GM10266 (cell line): ENCODE data around the gene CD84.

Experiments used
- DNase-seq: peaks from one replicate; pipeline ENCODE4 v3.0.0; 2012; ENCODE audit errors: extremely low spot score
- TF ChIP-seq, protein P1 (sequence below): IDR thresholded peaks from 2 replicates; pipeline ENCODE4 v1.5.1; 2012; ENCODE audit warnings: mild to moderate bottlenecking, low read depth; ENCODE audit not compliant: control insufficient read depth, insufficient read depth; ENCODE audit errors: missing control alignments

CD84 gene

DNA sequence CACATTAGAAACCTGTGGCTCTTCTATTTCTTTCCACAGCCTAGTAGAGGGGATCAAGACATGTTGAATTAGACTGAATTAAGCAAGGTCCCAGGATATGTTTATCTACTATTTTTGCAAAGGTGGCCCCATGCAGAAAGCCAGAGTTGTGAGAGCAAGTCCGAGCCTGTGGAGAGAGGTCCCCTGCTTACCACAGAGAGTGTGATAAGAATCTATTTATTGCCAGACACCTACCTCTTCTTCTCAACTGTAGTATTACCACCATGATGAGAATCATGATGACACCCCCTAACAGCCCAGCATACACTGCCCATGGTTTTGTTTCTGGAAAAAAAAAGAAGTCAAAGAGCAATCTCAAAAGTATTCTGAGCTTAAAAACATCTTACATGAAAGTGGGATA, 44.6 kb upstream of the CD84 start:
- TF ChIP-seq, protein P1, sequence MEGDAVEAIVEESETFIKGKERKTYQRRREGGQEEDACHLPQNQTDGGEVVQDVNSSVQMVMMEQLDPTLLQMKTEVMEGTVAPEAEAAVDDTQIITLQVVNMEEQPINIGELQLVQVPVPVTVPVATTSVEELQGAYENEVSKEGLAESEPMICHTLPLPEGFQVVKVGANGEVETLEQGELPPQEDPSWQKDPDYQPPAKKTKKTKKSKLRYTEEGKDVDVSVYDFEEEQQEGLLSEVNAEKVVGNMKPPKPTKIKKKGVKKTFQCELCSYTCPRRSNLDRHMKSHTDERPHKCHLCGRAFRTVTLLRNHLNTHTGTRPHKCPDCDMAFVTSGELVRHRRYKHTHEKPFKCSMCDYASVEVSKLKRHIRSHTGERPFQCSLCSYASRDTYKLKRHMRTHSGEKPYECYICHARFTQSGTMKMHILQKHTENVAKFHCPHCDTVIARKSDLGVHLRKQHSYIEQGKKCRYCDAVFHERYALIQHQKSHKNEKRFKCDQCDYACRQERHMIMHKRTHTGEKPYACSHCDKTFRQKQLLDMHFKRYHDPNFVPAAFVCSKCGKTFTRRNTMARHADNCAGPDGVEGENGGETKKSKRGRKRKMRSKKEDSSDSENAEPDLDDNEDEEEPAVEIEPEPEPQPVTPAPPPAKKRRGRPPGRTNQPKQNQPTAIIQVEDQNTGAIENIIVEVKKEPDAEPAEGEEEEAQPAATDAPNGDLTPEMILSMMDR: no peak
- DNase-seq: peak; percentile 42

DNA sequence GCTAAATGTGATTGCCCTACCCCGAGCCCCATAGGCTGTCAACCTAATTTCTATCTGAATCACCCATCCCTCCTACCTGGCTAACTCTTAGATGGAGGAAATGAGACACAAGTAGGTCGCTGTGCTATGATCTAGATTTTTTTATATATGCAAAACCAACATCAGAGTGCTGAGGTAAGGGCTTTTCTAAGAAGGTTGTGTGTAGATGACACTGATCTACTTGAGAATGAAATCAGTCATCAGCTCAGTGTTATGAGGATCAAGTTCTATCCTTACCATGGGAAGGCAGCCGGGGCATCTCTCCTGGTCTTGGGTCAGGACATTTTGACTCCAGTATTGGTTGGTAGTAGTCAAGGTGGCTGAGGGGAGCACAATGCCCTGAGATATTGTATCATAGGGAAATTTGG, 43.9 kb upstream of the CD84 start:
- DNase-seq: no peak
- TF ChIP-seq, protein P1: no peak

DNA sequence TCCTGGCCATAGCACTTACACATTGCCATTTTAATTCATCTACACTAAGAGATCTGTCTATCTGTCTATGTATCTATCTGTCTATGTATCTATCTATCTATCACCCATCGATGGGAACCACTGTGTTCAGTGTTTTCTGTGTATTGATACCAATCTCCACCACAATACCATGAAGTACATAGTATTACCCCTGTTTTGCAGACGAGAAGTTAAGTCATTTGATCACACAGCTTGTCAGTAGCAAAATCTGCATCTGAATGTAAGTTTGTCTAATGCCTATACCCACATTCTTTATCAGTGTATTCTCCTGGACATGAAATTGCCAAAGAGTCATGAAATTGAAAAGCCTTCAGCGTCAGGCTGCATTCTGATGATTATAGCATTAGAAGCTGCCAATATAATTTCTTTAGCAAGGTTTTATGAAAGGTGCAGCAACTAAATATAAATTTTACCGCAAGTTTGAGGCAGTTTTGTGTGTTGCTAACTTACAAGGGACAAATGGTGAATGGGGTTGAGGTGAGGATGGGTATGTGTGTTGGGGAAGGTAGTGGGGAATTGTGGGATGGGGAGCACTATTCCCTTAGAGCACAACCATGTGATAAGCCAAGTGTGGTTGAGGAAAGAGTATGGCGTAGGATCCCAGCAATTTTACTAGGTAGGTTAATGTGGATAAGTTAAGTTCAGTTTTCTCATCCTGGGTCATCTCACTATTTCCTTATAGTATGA, 43.4 kb upstream of the CD84 start:
- TF ChIP-seq, protein P1: no peak
- no peak for DNase-seq

DNA sequence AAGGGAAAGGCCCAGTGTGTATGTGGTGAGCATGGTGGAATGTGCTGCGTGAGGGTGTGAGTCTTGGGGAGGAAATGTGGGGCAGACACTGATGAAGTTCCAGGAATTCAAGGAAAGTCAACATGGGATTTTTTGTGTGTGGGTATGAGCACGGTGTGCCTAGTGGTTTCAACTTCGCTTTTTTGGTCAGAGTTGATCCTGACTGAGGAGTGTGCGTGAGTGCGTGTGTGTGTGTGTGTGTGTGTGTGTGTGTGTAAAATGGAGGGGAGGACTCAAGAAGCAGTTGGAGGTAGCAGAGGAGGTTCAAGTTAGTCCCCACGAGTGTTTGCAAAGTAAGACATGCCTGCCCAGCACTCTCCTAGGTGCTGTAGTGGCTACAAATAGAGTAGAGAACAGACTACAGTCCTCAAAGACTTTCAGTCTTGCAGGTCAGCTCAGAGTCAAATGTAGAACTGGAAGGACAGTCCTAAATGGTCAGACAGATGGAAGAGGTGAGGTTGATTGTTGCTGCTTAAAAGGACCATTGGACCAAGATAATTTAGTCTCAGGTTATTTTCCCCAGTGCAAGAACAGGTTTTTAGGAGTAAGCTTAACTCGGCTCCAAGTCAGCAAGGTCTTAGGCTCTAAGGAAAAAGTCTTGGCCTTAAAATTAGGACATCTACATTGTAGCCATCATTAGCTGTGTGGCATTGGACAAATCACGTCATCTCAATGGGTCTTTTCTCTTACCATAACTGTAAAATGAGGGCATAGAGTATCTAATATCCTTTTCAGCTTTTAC, 42.5 kb upstream of the CD84 start:
- no peak for DNase-seq
- TF ChIP-seq, protein P1: no peak

DNA sequence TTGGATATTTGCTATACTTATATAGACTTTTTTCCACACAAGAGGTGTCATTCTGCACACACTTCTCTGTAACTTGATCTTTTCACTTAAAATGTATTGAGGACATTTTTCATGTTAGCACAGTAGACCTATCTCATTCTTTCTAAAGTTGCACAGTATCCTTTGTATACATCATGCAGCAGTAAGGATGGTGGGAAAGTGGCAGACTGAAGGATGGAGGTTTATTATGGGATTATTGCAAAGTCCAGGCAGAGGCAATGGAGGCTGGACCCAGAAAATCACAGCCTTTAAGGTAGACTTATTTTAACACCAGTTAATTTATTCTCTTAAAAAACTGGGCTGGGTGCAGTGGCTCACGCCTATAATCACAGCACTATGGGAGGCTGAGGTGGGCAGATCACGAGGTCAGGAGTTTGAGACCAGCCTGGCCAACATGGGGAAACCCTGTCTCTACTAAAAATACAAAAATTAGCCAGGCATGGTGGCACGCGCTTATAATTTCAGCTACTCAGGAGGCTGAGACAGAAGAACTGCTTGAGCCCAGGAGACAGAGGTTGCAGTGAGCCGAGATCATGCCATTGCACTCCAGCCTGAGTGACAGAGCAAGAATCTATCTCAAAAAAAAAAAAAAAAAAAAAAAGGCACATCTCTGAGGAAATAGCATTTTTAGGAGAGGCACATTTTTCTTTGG, 41.8 kb upstream of the CD84 start:
- DNase-seq: no peak
- TF ChIP-seq, protein P1: no peak

DNA sequence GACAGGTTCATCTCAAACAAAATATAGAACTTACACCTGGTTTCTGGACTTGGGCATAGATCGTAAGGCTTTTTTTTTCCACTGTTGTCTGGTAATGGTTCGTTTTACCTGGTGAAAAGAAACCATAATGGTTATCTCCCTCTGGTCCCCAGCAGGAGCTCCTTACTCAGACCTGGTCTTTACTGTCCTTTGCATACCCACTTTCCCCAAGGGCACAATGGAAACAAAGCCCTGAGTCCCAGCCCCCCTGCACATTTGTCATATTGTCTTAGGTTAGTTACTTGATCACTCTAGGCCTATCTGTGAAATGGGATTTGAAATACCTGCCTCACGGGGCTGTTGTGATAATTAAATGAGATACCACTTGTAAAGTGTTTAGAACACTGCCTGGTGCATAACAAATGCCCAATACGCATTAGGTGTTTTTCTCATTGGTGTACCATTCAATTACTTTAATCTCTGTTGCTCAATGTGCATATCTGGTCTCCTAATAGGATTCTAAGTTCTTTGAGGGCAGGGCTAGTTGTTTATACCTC, 40.5 kb upstream of the CD84 start:
- TF ChIP-seq, protein P1: no peak
- no peak for DNase-seq
